Esophagus mucosa (tissue), 1 donor: ENCODE data around the gene LCN12. TPM values are rescaled to one million over a fixed set of nuclear protein-coding genes. Genes with fewer than 3 reads are reported as not detected.

Source experiments
- ATAC-seq: fragments of 200-7000 bp; cut with Tn5 transposase; one replicate; pipeline ENCODE4 v1.9.1; 2020
- total RNA-seq: library from RNA; stranded (reverse); gene quantifications from one replicate; pipeline ENCODE4 v1.2.4, GENCODE V29; 2023
- donor health status: DM: yes; HTN: yes; CAD: no.

The LCN12 gene
- total RNA-seq, 1 donor from 2014 or later: 0.80 TPM

DNA sequence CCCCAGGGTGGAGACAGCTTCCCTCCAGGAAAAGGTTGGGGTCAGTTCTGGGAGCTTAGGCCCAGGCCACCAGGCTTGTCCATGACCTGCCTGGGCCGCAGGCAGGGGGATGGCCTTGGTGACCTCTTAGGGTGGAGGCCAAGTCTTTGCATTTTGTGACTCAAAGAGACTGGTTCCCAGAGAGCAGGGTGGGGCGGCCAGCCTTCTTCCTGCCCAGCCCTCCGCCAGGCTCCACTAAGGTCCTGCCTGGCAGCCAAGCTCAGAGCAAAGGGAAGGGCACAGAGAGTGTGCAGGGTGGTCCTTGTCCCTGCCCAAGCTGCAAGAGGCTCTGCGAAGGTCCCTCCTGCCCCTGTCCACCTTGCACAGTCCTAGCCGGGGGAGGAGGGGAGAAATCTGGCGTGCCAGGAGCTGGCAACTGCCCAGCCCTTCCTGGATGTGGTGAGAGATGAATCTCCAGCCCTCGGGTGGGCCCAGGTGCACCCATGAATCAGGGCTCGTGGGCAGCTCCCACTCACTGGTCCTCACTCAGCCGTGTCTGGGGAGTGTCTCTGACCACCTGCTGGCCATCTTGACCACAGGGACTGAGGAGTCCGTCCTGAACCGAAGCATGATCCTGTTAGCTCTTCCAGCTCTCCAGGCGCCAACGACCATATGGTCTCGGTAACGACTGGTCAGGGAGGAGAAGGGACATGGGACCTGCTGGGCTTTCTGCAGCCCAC, 22.9 kb downstream of the LCN12 start:
- ATAC-seq: peak; percentile 56

DNA sequence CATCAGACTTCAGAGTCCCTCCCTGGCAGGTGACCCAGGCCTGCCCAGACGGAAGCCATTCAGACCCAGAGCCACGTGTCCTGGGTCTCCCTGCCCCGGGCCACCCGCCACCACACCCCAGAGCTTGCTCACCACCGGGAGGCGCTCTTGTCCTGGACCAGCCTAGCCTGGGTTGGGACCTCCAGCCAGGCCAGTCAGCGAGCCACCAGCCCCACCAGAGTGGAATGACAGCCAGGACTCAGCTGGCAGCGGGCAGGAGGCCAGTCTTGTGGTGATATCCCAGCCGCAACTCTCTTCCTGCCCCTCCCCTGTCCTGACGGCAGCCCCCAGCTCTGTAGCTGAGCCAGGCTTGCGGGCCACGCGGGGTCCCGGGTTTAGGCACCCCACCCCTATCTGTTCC, 23.6 kb downstream of the LCN12 start:
- ATAC-seq: peak; percentile 14

DNA sequence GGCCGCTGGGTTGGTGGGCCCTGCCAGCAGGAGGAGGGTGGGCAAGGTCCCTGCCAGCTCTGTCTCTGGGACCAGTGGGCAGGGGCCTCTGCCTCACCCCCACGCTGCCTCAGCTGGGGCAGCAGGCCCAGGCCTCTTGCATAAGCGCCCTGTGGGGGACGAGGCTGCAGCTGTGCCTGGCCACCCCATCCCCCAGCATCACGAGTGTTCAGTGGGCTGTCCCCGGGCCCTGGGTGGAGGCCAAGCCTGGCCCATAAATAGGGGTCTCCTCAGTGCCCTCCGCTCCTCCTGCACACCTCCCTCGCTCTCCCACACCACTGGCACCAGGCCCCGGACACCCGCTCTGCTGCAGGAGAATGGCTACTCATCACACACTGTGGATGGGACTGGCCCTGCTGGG, 25.1 kb downstream of the LCN12 start, which contains the start of gene PTGDS:
Gene PTGDS (plus strand): TSS at position 282 of the 400 bp plus-strand sequence. CDS start 75 bp downstream, at position 357.
- ATAC-seq: no peak

DNA sequence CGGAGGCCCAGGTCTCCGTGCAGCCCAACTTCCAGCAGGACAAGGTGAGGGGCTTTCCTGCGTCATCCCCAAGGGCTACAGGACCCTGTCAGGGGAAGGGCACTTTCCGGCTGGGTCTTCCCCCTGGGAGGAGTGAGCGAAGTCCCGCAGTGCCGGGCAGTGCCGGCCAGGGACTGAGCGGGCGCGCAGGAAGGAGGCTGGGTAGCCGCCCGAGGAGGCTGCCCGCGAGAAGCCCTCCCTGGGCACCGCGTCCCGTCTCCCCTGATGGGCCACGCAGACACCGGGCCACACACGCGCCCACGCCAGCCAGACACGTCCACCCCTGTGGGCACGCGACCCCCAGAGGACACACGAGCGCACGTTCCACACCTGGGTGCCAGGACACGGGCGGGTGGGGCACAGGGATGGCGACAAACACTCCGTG, 25.6 kb downstream of the LCN12 start:
- no peak for ATAC-seq

DNA sequence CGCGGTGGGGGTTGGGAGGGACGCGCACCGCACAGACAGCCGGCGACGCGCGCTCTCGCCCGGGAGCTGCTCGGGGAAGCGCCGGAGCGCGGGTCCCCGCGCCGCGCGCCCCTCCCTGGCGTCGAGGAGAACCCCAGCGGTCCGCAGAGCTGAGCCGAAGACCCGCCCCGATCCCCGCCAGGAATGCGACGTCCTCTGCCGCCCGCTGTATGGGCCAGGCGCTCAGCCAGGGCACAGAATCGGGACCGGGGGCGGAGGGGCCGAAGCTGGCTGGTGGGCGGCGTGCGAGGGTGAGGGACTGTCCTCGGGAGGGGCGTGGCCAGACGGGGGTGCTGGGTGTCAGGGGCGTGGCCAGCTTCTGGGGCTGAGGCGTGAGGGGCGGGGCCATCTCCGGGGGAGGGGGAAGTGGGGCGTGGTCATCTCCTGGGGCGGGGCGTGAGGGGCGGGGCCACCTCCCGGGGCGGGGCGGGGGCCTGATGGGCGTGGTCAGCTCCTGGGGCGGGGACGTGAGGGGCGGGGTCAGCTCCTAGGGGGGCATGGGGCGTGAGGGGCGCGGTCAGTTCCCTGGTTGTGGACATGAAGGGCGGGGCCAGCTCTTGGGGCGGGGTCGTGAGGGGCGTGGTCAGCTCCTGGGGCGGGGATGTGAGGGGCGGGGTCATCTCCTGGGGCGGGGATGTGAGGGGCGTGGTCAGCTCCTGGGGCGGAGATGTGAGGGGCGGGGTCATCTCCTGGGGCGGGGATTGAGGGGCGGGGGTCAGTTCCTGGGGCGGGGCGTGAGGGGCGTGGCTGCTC, 26.2 kb downstream of the LCN12 start:
- peak; percentile 49 for ATAC-seq

DNA sequence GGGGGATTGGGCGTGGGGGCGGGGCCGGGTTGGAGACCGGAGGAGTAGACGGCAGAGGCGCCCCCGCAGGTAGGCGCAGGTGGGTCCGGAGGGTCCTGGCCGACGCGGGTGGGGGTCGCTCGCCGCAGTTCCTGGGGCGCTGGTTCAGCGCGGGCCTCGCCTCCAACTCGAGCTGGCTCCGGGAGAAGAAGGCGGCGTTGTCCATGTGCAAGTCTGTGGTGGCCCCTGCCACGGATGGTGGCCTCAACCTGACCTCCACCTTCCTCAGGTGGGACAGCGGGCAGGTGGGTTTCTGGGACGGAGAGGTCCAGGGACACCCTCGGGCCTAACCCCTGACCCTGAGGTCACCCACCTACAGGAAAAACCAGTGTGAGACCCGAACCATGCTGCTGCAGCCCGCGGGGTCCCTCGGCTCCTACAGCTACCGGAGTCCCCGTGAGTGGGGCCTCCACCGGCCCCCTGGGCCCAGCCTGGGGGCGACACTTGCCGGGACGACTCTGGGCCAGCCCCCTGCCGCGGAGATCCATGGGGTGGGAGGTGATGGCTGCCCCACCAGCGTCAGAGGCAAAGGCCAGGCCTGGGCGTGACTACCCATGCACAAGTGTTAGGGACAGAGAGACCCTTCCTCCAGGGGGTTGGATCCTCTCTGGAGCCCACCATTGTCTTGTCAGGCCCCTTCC, 26.9 kb downstream of the LCN12 start:
- ATAC-seq: no peak

DNA sequence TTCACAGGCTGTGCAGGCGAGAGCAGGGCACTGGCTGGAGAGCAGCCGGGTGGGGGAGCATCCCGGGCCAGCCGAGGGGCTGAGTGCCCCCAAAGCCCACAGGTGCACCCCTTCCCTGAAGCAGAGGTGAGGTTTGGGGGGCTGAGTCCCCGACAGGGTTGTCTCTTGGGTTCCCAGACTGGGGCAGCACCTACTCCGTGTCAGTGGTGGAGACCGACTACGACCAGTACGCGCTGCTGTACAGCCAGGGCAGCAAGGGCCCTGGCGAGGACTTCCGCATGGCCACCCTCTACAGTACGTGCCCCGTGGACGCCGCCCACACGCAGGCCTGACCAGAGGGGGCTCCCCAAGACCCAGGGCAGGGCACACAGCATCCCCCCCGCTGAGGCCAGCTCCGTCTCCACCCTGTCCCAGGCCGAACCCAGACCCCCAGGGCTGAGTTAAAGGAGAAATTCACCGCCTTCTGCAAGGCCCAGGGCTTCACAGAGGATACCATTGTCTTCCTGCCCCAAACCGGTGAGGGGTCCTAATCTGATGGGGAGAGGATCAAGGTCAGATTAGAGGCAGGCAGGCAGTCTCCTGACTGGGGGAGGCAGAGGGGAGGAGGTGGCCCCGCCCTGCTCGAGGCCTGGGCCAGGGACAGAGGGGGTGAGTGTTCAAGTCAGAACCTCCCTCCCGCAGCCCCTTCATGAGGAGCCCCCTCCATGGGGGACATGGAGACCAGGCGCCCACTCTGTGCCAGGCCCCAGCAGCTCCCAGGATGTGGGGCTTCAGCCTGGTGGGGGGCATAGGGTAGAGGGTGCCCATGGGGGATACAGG, 27.9 kb downstream of the LCN12 start:
- no peak for ATAC-seq

DNA sequence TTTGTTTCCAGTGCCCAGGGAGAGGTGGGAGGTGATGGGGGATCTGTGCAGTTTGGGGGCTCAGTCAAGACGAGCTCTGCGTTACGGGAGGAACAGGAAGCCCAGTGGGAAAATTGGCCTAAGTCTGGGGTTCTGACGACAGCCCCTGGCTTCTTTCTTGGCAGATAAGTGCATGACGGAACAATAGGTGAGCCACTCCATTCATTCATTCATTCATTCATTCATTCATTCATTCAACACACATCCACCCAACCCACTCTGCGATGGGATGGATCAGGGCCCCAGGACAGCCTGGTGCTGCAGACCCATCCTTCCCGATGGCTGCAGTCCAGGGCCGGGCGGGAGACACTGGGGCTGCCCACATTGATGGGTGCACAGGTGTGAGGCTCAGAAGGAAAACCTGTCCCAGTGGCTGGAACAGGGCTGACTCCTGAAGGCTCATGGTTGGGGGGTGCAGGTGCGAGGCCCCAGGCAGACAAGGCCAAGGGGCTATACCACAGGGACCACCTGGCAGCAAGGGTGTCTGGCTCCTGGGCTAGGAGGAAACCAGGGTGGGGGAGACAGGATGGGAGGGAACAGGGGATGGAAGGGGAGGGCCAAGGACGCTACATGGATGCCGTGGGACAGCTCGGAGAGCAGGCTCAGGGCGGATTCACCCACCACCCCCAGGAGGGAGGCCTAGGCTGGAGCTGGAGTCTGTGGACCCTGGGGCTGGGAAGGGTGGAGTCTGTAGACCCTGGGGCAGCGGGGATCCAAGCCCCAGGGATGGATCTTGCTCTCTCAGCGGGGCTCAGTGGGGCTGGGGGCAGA, 28.8 kb downstream of the LCN12 start:
- ATAC-seq: no peak

DNA sequence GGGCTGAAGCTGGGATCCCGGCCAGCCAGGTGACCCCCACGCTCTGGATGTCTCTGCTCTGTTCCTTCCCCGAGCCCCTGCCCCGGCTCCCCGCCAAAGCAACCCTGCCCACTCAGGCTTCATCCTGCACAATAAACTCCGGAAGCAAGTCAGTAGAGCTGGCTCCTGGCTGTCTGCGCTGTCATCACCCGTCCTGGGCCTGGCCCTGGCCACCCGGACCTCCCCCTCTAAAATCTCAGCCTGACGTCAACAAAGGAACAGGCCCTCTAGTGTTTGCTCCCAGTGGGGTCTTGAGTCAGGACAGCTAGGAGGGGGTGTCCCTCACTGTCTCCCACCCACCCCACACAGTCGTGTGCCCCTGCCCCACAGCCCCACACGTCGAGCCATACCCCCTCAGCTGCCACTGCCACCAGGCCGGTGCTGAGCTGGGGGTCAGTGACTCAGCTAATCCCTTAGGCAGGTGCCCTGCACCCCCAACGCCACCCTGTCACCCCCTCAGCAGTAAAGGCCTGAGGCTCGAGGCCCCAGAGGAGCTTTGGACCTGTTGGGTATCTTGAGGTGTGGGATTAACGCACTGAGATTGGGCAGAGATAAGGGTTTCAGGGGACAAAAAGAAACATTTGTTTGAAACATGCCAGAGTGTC, 29.6 kb downstream of the LCN12 start:
- no peak for ATAC-seq

DNA sequence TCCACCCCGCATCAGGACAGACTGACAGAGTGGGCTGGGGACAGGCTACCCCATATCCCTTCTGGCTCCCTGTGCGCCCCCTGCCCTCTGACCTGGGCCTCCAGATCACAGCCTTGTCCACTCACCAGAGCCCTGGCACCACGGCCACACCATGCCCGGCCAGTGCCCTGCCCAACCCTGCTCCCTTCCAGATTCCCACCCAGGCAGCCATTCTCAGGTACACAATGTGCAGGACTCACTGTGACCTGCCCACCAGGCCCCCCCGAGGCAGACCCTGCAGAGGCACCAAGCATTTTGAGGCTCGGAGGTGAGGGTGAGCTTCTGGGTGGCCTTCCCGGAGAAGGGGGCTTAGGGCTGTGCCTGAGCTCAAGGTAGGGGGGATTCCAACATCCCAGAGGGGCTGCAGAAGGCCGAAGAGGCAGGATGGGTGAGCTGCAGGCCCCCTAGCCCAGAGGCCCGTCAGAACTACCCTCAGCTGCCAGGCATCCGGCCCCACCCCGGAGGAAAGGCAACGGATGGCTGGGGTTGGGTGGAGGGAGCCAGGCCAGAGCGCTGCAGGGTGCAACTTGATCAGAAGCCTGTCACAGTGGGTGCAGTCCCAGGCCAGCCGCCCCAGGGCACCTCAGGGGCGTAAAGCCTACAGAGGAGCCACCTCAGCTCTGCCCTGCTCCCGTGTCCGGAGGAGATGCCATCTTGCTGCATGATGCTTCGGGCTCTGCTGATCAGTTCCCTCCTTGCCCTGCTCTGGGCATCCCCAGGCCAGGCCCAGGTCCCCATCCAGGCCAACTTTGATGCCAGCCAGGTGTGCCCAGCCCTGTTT, 30.4 kb downstream of the LCN12 start, which contains the start of gene LCNL1:
Gene LCNL1 (plus strand): TSS at position 762 of the 820 bp plus-strand sequence. CDS start 594 bp downstream, outside the sequence.
- ATAC-seq: no peak

DNA sequence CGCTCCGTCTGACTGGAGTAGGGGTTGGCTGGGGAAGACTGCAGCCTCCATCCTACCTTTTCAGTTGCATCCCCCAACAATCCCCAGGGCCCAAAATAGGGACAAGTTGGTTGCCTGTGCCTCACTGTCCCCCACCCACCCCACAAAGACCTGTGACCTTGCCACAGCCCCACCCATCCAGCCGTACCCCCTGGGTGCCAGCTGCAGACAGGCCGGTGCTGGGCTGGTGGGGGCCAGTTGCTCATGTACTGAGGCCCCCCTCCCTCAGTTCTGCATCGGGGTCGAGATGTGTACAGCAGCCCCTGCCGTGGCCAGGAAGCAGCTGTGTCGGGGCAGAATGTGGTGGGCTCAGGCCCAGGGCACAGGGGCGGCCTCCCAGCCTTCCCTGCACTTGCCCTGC, 31.1 kb downstream of the LCN12 start:
- ATAC-seq: no peak

DNA sequence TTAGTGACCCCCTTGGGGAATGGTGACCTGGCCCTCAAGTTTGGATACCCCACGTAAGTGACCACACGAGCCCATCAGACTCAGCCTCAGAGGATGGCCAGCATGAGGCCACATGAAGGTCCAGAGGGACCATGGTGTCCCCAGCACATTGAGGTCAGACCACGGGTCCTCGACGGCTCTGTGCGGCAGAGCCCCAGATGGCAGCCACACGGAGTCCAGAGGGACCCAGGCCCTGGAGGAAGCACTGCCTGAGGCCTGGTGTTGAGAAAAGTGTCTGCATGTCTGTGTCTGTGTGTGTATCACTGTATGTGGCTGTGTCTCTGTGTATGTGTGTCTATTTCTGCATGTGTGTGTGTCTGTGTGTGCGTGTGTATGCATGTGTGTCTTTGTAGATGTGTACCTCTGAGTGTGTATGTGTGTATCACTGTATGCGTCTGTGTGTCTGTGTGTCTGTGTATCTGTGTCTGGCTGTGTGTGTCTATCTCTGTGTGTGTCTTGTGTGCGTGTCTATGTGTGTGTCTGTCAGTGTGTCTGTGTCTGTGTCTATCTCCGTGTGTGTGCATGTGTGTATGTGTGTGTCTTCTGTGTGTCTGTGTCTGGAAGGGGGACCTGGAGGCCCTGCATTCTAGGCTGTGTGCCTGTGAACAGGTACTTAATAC, 31.7 kb downstream of the LCN12 start:
- no peak for ATAC-seq

DNA sequence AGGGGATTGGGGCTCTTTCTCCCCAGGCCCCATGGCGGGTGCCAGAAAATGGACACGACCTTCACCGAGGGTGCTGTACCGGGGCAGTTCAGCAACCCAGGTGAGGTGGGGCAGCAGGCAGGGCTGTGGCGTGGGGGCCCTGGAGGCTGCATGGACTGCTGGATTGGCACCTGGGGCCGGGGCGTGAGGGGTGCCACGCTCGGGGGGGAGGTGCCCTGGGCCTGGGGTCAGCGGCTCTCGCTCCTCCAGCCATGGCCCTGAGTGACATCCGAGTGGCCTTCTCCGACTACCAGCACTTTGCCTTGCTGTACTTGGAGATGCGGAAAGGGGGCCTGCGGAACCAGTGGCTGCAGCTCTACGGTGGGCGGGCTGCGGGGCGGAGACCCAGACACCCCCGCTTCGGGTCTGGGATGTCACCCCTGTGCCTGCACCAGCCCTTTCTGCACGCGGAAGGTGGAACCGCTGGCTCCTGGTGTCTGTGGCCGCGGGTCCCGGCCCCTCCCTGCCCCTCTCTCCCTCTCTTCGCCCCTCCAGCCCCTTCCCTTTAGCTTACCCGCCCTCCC, 32.5 kb downstream of the LCN12 start:
- no peak for ATAC-seq

DNA sequence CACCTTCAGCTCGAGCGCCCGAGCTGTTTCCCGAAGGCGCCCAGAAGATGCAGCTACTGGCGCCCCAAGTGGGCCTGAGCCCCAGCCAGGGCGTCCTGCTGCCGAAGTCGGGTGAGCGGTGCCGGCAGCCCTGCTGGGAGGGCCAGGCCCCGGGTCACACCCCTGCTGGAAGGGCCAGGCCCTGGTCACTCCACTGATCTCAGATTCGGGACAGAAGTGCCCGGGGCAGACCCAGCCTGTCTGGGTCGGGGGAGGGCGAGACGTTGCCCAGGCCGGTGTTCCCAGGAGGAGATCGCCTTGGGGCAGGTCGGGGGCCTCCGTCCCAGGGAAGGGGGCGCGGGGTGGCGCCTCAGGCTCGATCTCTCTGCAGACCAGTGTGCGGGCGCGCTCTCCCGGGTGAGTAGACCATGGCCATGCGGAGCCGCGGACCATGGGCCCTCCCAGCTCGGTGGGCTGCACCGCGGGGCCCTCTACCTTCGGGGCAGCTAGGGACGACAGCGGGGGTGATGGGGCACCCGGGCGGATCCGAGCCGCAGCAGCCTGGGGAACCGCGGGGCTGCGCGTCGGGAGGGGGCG, 33.0 kb downstream of the LCN12 start:
- no peak for ATAC-seq

DNA sequence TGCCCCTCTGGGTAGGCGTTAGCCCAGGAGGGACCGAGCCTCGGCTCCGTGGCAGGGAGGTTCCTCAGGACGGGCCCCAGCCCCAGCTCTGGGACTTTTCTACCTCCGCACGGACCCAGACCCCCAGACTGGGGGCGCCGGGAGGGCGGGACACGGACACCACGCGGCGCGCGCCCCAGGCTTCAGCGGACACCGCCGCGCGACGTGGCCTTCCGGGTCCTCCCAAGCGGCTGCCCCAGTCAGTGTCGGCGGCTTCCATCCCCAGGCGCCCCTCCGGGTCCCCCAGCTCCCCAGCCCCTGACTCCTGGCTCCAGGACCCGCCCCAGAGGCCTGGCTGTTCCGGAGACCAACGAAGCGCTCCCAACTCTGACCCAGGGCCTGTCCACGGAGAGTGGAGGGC, 33.8 kb downstream of the LCN12 start:
- ATAC-seq: no peak

DNA sequence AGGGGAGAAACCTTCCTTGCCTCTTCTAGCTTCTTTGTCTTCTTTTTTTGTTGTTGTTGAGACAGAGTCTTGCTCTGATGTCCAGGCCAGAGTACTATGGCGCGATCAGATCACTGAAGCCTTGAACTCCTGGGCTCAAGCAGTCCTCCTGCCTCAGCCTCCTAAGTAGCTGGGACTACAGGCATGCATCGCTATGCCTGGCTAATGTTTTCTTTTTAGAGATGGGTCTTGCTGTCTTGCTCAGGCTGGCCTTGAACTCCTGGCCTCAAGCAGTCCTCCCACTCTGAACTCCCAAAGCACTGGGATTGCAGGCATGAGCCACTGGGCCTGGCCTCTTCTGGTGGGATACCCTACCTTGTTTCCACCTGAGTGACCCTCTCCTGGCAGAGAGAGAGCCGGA, 36.8 kb downstream of the LCN12 start:
- no peak for ATAC-seq

DNA sequence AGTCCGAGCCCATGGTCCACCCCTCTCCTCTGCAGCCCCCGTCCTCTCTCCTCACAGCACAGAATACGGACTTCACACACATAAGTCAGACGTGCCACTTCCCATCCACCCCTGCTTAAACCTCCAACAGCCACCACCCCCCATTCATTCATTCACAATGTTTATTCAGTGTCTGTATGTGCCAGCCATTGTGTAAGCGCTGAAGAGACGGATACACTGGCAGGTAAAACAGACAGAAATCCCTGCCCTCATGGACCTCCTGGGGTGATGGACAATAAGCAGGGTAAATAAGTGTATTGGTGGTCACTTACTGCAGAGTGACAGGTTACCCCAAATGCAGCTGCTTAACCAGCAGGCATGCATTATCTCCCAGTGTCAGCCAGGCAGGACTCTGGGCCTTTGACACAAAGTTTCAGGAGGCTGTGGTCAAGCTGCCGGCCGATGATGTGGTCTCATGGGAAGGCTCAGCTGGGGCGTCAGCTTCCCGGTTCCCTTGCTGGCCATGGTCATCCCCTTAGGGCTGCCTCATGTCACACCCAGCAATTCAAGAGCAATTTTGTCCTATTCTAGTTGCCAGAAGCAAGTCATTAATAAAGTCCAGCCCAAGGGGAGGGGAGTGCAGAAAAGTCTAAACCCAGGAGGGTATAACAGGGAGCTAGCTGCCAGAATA, 38.3 kb downstream of the LCN12 start:
- ATAC-seq: no peak
